Measurements from ENCODE around the gene PTPRE. TPM values are rescaled to one million over a fixed set of nuclear protein-coding genes. Genes with fewer than 3 reads are reported as not detected.

Gene PTPRE
- total and polyA plus RNA-seq, 2 of the 4 experiments (the other 2 are of a cell fraction): 0.34 to 0.54 TPM

- no TSS peak for BruUV-seq (replicated peaks)
- Histone ChIP-seq H3K4me3 (ENCODE audit: insufficient read depth, low read depth, low read length) (no peak overlapping the region), H2BK5ac (ENCODE audit: low read depth, low read length, poor library complexity, severe bottlenecking) (no peak overlapping the region), H3K9me3 (ENCODE audit: control insufficient read depth, insufficient read depth, low read length) (no peaks in the 10 kb centered on the region), H2AFZ (replicated peaks; ENCODE audit: low read length, poor library complexity) (no peak overlapping the region), H2BK120ac (ENCODE audit: low read depth, low read length) (no peak overlapping the region), H3K23ac (ENCODE audit: low read depth, low read length) (no peak overlapping the region), H2BK20ac (ENCODE audit: low read depth, low read length) (no peak overlapping the region), H2AK9ac (replicated peaks; ENCODE audit: low read depth, low read length, poor library complexity) (no peak overlapping the region), H3K4me1 (ENCODE audit: control insufficient read depth, insufficient read depth, low read length) (no peaks in the 10 kb centered on the region), H4K5ac (ENCODE audit: low read depth, low read length) (no peak overlapping the region), H3K79me1 (ENCODE audit: low read depth in 1 of 2, low read length in 2 of 2) (peaks cover 22 to 25% of the 10 kb centered on the region in 2 experiments), H3K18ac (ENCODE audit: low read depth, low read length) (no peak overlapping the region), H3K36me3 (ENCODE audit: control insufficient read depth, insufficient read depth, low read length) (peaks cover 23% of the 10 kb centered on the region), H3K27ac (ENCODE audit: insufficient read depth, low read length) (no peak overlapping the region), H3K9ac (ENCODE audit: low read depth, low read length) (no peak overlapping the region), H3K4me2 (ENCODE audit: low read depth, low read length) (no peak overlapping the region), H3K27me3 (ENCODE audit: control insufficient read depth, insufficient read depth, low read length) (no peaks in the 10 kb centered on the region), H4K8ac (ENCODE audit: low read depth in 2 of 2, low read length in 2 of 2) (no peak overlapping the region), H3K56ac (ENCODE audit: extremely low read depth, insufficient read depth, low read length) (no peak overlapping the region), H4K91ac (ENCODE audit: insufficient read depth, low read depth, low read length) (no peak overlapping the region), H3K4ac (ENCODE audit: low read depth, low read length) (no peak overlapping the region), H3K14ac (replicated peaks; ENCODE audit: low read depth, low read length) (no peak overlapping the region), H3K9me1 (ENCODE audit: insufficient read depth, low read length) (peaks cover 2% of the 10 kb centered on the region; the same call in 1 of the 2 replicates), H4K20me1 (ENCODE audit: insufficient read depth, low read length) (no peaks in the 10 kb centered on the region), H2AK5ac (ENCODE audit: low read depth, low read length) (no peak overlapping the region), H2BK15ac (ENCODE audit: low read depth, low read length) (no peak overlapping the region)
- ChIA-PET POLR2A (ENCODE audit: unreplicated experiment) (no interaction called here), CTCF (interaction anchor here (1.4 kb wide), 1 partner anchor 24 kb away, joined by 6 read pairs; no protein-coding TSS in a partner anchor)
- WGBS, 2 experiments (ENCODE audit: extremely low coverage in 2 of 2, insufficient read length in 1 of 2): 96% methylated on average over 5 of the region's 13 CpGs; no CpG with 5 or more reads in 1 of the 2 experiments
- in situ Hi-C loops (cut with MboI; ENCODE audit: low sequenced_read_pairs): no loop called here
- DNase-seq: no peak
- ATAC-seq (ENCODE audit: low read depth): no peak
- dilution Hi-C loops (cut with HindIII; ENCODE audit: low sequenced_read_pairs, unreplicated experiment): no loop called here
- TF ChIP-seq BHLHE40 (IDR thresholded peaks at IDR 0.05; ENCODE audit: low read depth, low read length) (no peak), RFX5 (IDR thresholded peaks at IDR 0.05; ENCODE audit: low read depth, low read length) (no peak), SMC3 (IDR thresholded peaks at IDR 0.05; ENCODE audit: low read depth, low read length) (no peak), CHD1 (IDR thresholded peaks at IDR 0.05; ENCODE audit: low read depth, low read length) (no peak), RCOR1 (IDR thresholded peaks at IDR 0.05; ENCODE audit: insufficient replicate concordance, low read length) (no peak), NFE2L2 (IDR thresholded peaks at IDR 0.05; ENCODE audit: low read depth, low read length) (no peak), FOS (IDR thresholded peaks at IDR 0.05; ENCODE audit: low read depth, low read length) (no peak), CEBPB (IDR thresholded peaks at IDR 0.05; ENCODE audit: low read depth, low read length) (no peak), CTCF (conservative IDR thresholded peaks at IDR 0.05; ENCODE audit: low read depth, low read length) (no peak), RAD21 (IDR thresholded peaks at IDR 0.05; ENCODE audit: low read length) (no peak), POLR2A (IDR thresholded peaks at IDR 0.05; ENCODE audit: low read depth, low read length) (no peak), USF2 (IDR thresholded peaks at IDR 0.05; ENCODE audit: low read depth, low read length) (no peak), MAFK (IDR thresholded peaks at IDR 0.05; ENCODE audit: low read depth, low read length) (no peak)
- TF ChIP-seq, protein P1, sequence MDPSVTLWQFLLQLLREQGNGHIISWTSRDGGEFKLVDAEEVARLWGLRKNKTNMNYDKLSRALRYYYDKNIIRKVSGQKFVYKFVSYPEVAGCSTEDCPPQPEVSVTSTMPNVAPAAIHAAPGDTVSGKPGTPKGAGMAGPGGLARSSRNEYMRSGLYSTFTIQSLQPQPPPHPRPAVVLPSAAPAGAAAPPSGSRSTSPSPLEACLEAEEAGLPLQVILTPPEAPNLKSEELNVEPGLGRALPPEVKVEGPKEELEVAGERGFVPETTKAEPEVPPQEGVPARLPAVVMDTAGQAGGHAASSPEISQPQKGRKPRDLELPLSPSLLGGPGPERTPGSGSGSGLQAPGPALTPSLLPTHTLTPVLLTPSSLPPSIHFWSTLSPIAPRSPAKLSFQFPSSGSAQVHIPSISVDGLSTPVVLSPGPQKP (IDR thresholded peaks at IDR 0.05; ENCODE audit: borderline replicate concordance, low read depth, low read length): no peak
- intact Hi-C loops (cut with micrococcal nuclease): no loop called here
Observed at GRCh38 chr10:128113026-128113425, 206.1 kb downstream of the PTPRE start.
